PC-9 (cell line): Measurements from ENCODE around the gene RIPK4. TPM values are rescaled to one million over a fixed set of nuclear protein-coding genes. Genes with fewer than 3 reads are reported as not detected.

Experiments
- BruUV-seq: library from RNA; stranded (reverse); fragments of 400-500 nt; replicated peaks from 2 replicates; lab custom pipeline; 2021; lab: Mats Ljungman, UMichigan
- CTCF ChIA-PET: fragments of 300-600 bp; sonication (Branson Sonifier 250); formaldehyde crosslinking; loops from one replicate; lab custom pipeline; 2022; ENCODE audit warnings: antibody characterized with exemption; lab: Charles Lee
- POLR2A ChIA-PET: fragments of 300-600 bp; sonication (Branson Sonifier 250); formaldehyde crosslinking; loops from one replicate; lab custom pipeline; 2022; ENCODE audit warnings: antibody characterized with exemption; ENCODE audit not compliant: unreplicated experiment; lab: Charles Lee
- DNase-seq, 2 experiments: peaks; one replicate each; pipeline versions ENCODE4 v3.0.0 to v3.0.0-alpha.2; 2015 to 2022; ENCODE audit warnings: mixed read lengths in 1 of 2
- H2AFZ ChIP-seq: fragments of 200-600 bp; sonication (generic); 2 replicates; pipeline ENCODE4 v1.8.1; 2017; ENCODE audit warnings: antibody characterized with exemption
- H3F3A ChIP-seq: fragments of 200-600 bp; sonication (generic); 2 replicates; pipeline ENCODE4 v1.8.1; 2017; ENCODE audit warnings: antibody characterized with exemption, mild to moderate bottlenecking, low read depth; ENCODE audit not compliant: insufficient read depth
- H3K27ac ChIP-seq: fragments of 200-600 bp; sonication (generic); 2 replicates; pipeline ENCODE4 v1.6.1; 2016; ENCODE audit warnings: mixed run types
- H3K27me3 ChIP-seq: fragments of 200-600 bp; sonication (generic); 2 replicates; pipeline ENCODE4 v1.6.1; 2016; ENCODE audit warnings: low read depth, mixed run types; ENCODE audit not compliant: insufficient read depth
- H3K36me3 ChIP-seq: fragments of 200-600 bp; sonication (generic); 2 replicates; pipeline ENCODE4 v1.6.1; 2016; ENCODE audit warnings: low read depth, mixed run types
- H3K4me1 ChIP-seq: fragments of 200-600 bp; sonication (generic); replicated peaks from 2 replicates; pipeline ENCODE4 v1.6.1; 2016; ENCODE audit warnings: mixed run types; ENCODE audit not compliant: insufficient read depth
- H3K4me2 ChIP-seq: fragments of 200-600 bp; sonication (generic); 2 replicates; pipeline ENCODE4 v1.6.1; 2017; ENCODE audit warnings: mixed run types
- H3K4me3 ChIP-seq: fragments of 200-600 bp; sonication (generic); 2 replicates; pipeline ENCODE4 v1.6.1; 2016; ENCODE audit warnings: mixed run types
- H3K79me2 ChIP-seq: fragments of 200-600 bp; sonication (generic); 2 replicates; pipeline ENCODE4 v1.6.1; 2017; ENCODE audit warnings: low read depth, mixed run types
- H3K9me2 ChIP-seq: fragments of 200-600 bp; sonication (generic); 2 replicates; pipeline ENCODE4 v1.8.1; 2017; ENCODE audit warnings: mild to moderate bottlenecking; ENCODE audit not compliant: insufficient read depth
- H3K9me3 ChIP-seq: fragments of 200-600 bp; sonication (generic); 2 replicates; pipeline ENCODE4 v1.8.1; 2016; ENCODE audit warnings: low read depth; ENCODE audit not compliant: insufficient read depth
- H4K20me1 ChIP-seq: fragments of 200-600 bp; sonication (generic); 2 replicates; pipeline ENCODE4 v1.8.1; 2017; ENCODE audit not compliant: insufficient read depth
- CTCF ChIP-seq: fragments of 200-600 bp; sonication (generic); conservative IDR thresholded peaks from 2 replicates; pipeline ENCODE4 v1.6.1; 2017; ENCODE audit warnings: mixed run types, antibody characterized with exemption, mild to moderate bottlenecking, moderate library complexity
- EZH2 ChIP-seq: fragments of 200-600 bp; sonication (generic); IDR thresholded peaks from 2 replicates; pipeline ENCODE4 v1.8.0; 2017; ENCODE audit warnings: antibody characterized with exemption, low read depth
- intact Hi-C: fragments of 100-400 bp; cut with micrococcal nuclease; formaldehyde crosslinking; loops from one replicate; pipeline ENCODE4 v1.10.0; 2022; ENCODE audit not compliant: unreplicated experiment
- total RNA-seq: library from RNA; stranded (reverse); gene quantifications from 2 replicates; pipeline ENCODE4 v1.2.3, GENCODE V29; 2021

The RIPK4 gene
- total RNA-seq, 1 experiment from 2014 or later: 30.1 TPM

- Histone ChIP-seq H3K36me3 (peaks cover 64% of the 10 kb centered on the region), H3K9me3 (no peaks in the 10 kb centered on the region), H2AFZ (no peak overlapping the region), H3K79me2 (peaks cover 100% of the 10 kb centered on the region), H3K27me3 (no peaks in the 10 kb centered on the region), H3F3A (peaks cover 94% of the 10 kb centered on the region), H3K27ac (peak overlapping the region; percentile 68; the same call in 1 of the 2 replicates), H3K4me2 (peak overlapping the region; percentile 74), H3K9me2 (no peaks in the 10 kb centered on the region), H4K20me1 (peaks cover 88% of the 10 kb centered on the region), H3K4me1 (peaks cover 59% of the 10 kb centered on the region), H3K4me3 (no peak overlapping the region)
- no TSS peak for BruUV-seq
- POLR2A ChIA-PET: no interaction called here
- TF ChIP-seq CTCF: no peak
- no peak for TF ChIP-seq EZH2
- intact Hi-C loops: loop anchor here (5.0 kb wide), 1 partner anchor 33 kb away; no protein-coding TSS in a partner anchor
- peak in 1 of 2 experiments; percentile 52 for DNase-seq
- CTCF ChIA-PET: interaction anchor here (0.6 kb wide), 1 partner anchor 36 kb away, joined by 4 read pairs; no protein-coding TSS in a partner anchor
Measured at GRCh38 chr21:41750532-41751151, 16.2 kb downstream of the RIPK4 start.

GRCh38 chr21:41750051-41750450 is 16.8 kb downstream of the RIPK4 start:
- Histone ChIP-seq H3K36me3 (peaks cover 62% of the 10 kb centered on the region), H3K79me2 (peaks cover 100% of the 10 kb centered on the region), H3K4me1 (peaks cover 53% of the 10 kb centered on the region), H3K27ac (peak overlapping the region; percentile 49), H3K4me3 (no peak overlapping the region), H2AFZ (no peak overlapping the region), H3K9me3 (no peaks in the 10 kb centered on the region), H3K27me3 (no peaks in the 10 kb centered on the region), H4K20me1 (peaks cover 87% of the 10 kb centered on the region), H3K4me2 (peak overlapping the region; percentile 74; the same call in 1 of the 2 replicates), H3K9me2 (no peaks in the 10 kb centered on the region), H3F3A (peaks cover 95% of the 10 kb centered on the region)
- BruUV-seq: no TSS peak
- CTCF ChIA-PET: no interaction called here
- no peak for TF ChIP-seq EZH2
- TF ChIP-seq CTCF: no peak
- DNase-seq: peak in 1 of 2 experiments; percentile 63
- POLR2A ChIA-PET: no interaction called here
- intact Hi-C loops: loop anchor here (5.0 kb wide), 1 partner anchor 33 kb away; no protein-coding TSS in a partner anchor

DNA sequence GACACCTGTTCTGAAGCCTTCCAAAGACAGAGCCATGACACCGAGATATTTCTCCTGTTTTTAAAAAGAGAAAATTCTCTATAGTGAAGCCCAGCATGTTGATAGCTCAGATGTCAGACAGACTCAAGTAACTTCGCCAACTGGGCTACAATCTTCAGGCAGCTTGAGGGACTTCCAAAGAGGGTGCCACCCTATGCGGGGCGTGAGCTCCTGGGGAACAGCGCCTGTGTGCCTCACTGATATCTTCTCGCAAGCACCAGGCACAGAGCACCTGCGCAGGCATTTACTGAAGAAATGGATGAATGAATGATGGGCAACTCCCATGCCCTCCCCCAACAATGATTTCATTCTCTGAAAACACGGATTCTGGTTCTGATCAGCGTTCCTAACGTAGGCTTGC is 17.6 kb downstream of the RIPK4 start:
- peaks cover 97% of the 10 kb centered on the region for H3F3A ChIP-seq
- H3K9me2 ChIP-seq: no peaks in the 10 kb centered on the region
- no peak for DNase-seq
- H3K27ac ChIP-seq: peak overlapping the region; percentile 49
- H2AFZ ChIP-seq: no peak overlapping the region
- peaks cover 46% of the 10 kb centered on the region for H3K4me1 ChIP-seq
- POLR2A ChIA-PET: no interaction called here
- peaks cover 57% of the 10 kb centered on the region for H3K36me3 ChIP-seq
- no peak for TF ChIP-seq CTCF
- CTCF ChIA-PET: no interaction called here
- no TSS peak for BruUV-seq
- H4K20me1 ChIP-seq: peaks cover 83% of the 10 kb centered on the region
- peaks cover 100% of the 10 kb centered on the region for H3K79me2 ChIP-seq
- no peak overlapping the region for H3K4me3 ChIP-seq
- H3K9me3 ChIP-seq: no peaks in the 10 kb centered on the region
- H3K27me3 ChIP-seq: no peaks in the 10 kb centered on the region
- H3K4me2 ChIP-seq: no peak overlapping the region
- intact Hi-C loops: no loop called here
